ENCODE results near the gene B3GNT3. TPM values are rescaled to one million over a fixed set of nuclear protein-coding genes. Genes with fewer than 3 reads are reported as not detected.

The B3GNT3 gene
- total RNA-seq, 1 experiment from 2014 or later, result 1.9 TPM

GRCh38 chr19:17860331-17860992 is 65.5 kb downstream of the B3GNT3 start:
- no peaks in the 10 kb centered on the region for H3K9me3 Mint-ChIP-seq
- ATAC-seq (no peak), DNase-seq (ENCODE audit: low spot score) (no peak)
- peak overlapping the region; percentile 97 for H3K27ac Mint-ChIP-seq
- H3K4me3 Mint-ChIP-seq, result peak overlapping the region; percentile 99
- peaks cover 48% of the 10 kb centered on the region for H3K36me3 Mint-ChIP-seq
- ChIA-PET CTCF (interaction anchor here (1.5 to 2.3 kb wide), 3 partner anchors 10 to 72 kb away, joined by 6 to 148 read pairs (median 33); partner anchors contain the start of gene CCDC124), POLR2A (interaction anchor here (1.2 to 1.5 kb wide), 3 partner anchors 9 to 441 kb away, joined by 4 to 7 read pairs (median 4); partner anchors contain the start of genes CCDC124 and MVB12A)
- peaks cover 25% of the 10 kb centered on the region for H3K4me1 Mint-ChIP-seq
- peaks cover 2% of the 10 kb centered on the region for H3K27me3 Mint-ChIP-seq (ENCODE audit: low read depth)
- no peak for TF ChIP-seq SMAD4 (CRISPR knock-in tag; IDR thresholded peaks at IDR 0.05)
- no peak for TF ChIP-seq IRF2 (CRISPR knock-in tag; IDR thresholded peaks at IDR 0.05; ENCODE audit: borderline replicate concordance, low read depth)
- TF ChIP-seq ESRRA (CRISPR knock-in tag; IDR thresholded peaks at IDR 0.05; ENCODE audit: borderline replicate concordance), result no peak
- no peak for TF ChIP-seq CBFB (CRISPR knock-in tag; IDR thresholded peaks at IDR 0.05; ENCODE audit: low read depth)
- TF ChIP-seq E2F1 (CRISPR knock-in tag; IDR thresholded peaks at IDR 0.05), result no peak
- TF ChIP-seq ATF6 (CRISPR knock-in tag; IDR thresholded peaks at IDR 0.05), result no peak
- peak; percentile 33; the same call in 1 of the 2 replicates for TF ChIP-seq ERG (CRISPR knock-in tag; IDR thresholded peaks at IDR 0.05)
- TF ChIP-seq FOXP1 (CRISPR knock-in tag; IDR thresholded peaks at IDR 0.05; ENCODE audit: borderline replicate concordance), result 0 out of 2 replicates have a peak, but pooled peaks have one; percentile 30
- TF ChIP-seq ZNF416 (CRISPR knock-in tag; IDR thresholded peaks at IDR 0.05), result no peak
- TF ChIP-seq CREB1 (CRISPR knock-in tag; IDR thresholded peaks at IDR 0.05), result no peak
- no peak for TF ChIP-seq ZNF423 (CRISPR knock-in tag; IDR thresholded peaks at IDR 0.05)
- no peak for TF ChIP-seq USF2 (CRISPR knock-in tag; IDR thresholded peaks at IDR 0.05)
- no peak for TF ChIP-seq ZNF317 (CRISPR knock-in tag; IDR thresholded peaks at IDR 0.05; ENCODE audit: borderline replicate concordance, low read depth)
- no peak for TF ChIP-seq ELF4 (CRISPR knock-in tag; IDR thresholded peaks at IDR 0.05; ENCODE audit: low read depth)
- TF ChIP-seq MAX (CRISPR knock-in tag; IDR thresholded peaks at IDR 0.05), result no peak
- 0 out of 2 replicates have a peak, but pooled peaks have one; percentile 59 for TF ChIP-seq EMX1 (CRISPR knock-in tag; IDR thresholded peaks at IDR 0.05)
- TF ChIP-seq PREB (CRISPR knock-in tag; IDR thresholded peaks at IDR 0.05; ENCODE audit: borderline replicate concordance), result no peak
- no peak for TF ChIP-seq FOXJ3 (CRISPR knock-in tag; IDR thresholded peaks at IDR 0.05; ENCODE audit: borderline replicate concordance)
- no peak for TF ChIP-seq ZSCAN18 (CRISPR knock-in tag; IDR thresholded peaks at IDR 0.05)
- no peak for TF ChIP-seq ZNF219 (CRISPR knock-in tag; IDR thresholded peaks at IDR 0.05; ENCODE audit: borderline replicate concordance)
- no peak for TF ChIP-seq GABPB1 (CRISPR knock-in tag; IDR thresholded peaks at IDR 0.05)
- no peak for TF ChIP-seq ZNF281 (CRISPR knock-in tag; IDR thresholded peaks at IDR 0.05)
- no peak for TF ChIP-seq KAT7 (CRISPR knock-in tag; IDR thresholded peaks at IDR 0.05; ENCODE audit: borderline replicate concordance)
- 0 out of 2 replicates have a peak, but pooled peaks have one; percentile 5 for TF ChIP-seq ZNF671 (CRISPR knock-in tag; IDR thresholded peaks at IDR 0.05)
- no peak for TF ChIP-seq E2F5 (CRISPR knock-in tag; IDR thresholded peaks at IDR 0.05)

All from WTC11 (cell line).